Renal cortical epithelial cell (primary cell): ENCODE results near the gene CPT1A. TPM values are rescaled to one million over a fixed set of nuclear protein-coding genes. Genes with fewer than 3 reads are reported as not detected.
A peak's percentile ranks its signal among the peaks of the same experiment; 100 is the strongest.

ENCODE experiments used
- DNase-seq: peaks from one replicate; pipeline ENCODE4 v3.0.0-alpha.2; 2011; ENCODE audit warnings: low read depth
- total RNA-seq: library from RNA; depleted of rRNA; stranded (reverse); fragments of >200 nt; gene quantifications from 2 replicates; pipeline ENCODE4 v1.2.3, GENCODE V29; 2014

The CPT1A gene
- total RNA-seq, 1 donor from 2014 or later, result 18.9 TPM

DNA sequence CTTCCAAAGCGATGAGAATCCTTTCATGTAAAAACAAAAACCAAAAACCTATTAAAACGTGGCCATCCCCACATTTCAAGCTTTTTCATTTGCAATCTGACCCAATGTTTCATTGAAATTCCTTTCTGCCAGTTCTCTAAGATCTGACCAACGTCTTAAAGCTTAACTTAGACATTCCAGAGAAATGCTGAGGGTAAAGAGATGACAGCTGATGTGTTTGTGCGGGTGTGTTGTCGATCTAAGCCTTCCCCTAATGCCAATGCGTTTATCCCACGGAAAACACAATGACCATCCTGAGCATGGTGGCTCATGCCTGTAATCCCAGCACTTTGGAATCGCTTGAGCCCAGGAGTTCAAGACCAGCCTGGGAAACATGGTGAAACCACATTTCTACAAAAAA is 84.0 kb downstream of the CPT1A start:
- no peak for DNase-seq

DNA sequence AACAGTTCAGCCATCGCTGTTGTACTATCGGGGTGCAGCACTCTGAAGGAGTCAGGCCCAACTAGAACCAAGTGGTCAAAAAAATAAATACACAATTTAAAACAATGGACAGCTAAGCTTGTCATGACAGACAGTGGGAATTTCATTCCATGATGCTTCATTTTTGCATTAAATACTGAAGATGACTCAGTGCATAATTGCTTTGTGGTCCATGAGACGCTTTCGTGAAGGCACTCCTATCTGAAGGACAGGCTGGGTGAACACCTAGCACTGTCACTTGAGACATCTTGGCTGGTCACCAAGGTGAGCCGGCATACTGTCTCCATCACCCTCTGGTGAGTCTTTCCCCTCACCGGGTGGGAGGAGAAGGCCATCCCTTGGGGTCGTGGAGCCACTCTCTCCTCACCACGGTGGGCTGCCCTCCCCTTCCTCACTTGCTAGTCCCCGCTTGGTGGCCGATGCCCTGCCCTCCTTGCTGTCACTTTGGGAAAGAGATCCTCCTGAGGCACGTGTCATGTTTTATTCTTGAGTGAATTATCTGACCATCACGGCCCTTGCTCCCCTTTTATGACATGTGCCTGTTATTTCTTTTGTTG is 85.4 kb downstream of the CPT1A start:
- no peak for DNase-seq

DNA sequence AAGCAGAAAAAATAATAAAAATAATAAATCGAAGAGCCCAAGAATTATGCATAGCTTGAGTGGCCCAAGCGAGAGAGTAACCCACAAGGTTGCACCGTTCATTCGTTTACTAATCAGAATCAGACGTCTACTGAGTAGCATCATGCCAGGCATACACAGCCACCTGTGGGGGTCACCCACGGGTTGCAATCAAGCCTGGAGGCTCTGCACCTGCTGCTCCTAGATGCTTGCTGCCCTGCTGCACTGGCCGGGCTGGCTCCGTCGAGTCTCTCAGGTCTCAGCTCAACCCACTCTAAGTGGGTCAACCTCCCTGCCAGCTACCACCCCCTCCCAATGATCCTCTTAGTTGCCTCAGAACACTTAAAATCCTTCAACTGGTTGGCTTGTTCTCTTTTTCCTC is 88.4 kb downstream of the CPT1A start:
- no peak for DNase-seq

DNA sequence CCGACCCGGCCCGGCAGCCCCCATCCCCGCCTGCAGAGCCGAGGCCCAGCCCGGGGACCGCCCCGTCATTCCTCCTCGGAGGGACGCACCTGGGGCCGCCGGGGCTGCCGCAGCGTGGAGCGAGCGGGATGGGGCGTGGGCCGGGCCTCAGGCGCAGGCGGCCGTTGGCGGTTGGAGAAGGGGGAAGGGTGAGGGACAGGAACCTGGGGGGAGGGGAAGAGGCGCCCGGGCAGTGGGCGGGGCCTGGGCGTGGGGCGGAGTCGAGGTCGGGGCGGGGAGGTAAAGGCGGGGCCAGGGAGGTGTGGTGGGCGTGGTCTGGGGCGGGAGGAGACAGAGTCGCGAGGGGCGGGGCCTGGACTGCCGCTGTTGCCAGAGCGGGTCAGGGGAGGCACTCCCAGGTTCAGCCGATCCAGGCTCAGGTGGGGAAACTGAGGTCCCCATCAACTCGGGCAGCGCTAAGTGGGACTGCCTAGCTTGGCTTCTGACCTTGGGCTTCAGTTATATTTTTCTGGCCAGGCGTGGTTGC is 90.3 kb downstream of the CPT1A start, which contains the start of gene TESMIN:
Gene TESMIN (minus strand): TSS at position 190 of the 526 bp plus-strand sequence. CDS start 860 bp downstream, outside the sequence.
- peak; percentile 32 for DNase-seq

DNA sequence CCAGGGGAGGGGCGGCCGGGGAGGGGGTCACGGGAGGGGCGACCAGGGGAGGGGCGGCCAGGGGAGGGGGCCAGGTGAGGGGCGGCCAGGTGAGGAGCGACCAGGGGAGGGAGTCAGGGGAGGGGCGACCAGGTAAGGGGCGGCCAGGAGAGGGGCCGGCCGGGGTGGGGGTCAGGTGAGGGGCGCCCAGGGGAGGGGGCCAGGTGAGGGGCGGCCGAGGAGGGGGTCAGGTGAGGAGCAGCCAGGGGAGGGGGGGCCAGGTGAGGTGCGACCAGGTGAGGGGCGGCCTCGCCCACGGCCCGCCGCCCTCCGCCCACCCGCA is 90.8 kb downstream of the CPT1A start:
- no peak for DNase-seq

DNA sequence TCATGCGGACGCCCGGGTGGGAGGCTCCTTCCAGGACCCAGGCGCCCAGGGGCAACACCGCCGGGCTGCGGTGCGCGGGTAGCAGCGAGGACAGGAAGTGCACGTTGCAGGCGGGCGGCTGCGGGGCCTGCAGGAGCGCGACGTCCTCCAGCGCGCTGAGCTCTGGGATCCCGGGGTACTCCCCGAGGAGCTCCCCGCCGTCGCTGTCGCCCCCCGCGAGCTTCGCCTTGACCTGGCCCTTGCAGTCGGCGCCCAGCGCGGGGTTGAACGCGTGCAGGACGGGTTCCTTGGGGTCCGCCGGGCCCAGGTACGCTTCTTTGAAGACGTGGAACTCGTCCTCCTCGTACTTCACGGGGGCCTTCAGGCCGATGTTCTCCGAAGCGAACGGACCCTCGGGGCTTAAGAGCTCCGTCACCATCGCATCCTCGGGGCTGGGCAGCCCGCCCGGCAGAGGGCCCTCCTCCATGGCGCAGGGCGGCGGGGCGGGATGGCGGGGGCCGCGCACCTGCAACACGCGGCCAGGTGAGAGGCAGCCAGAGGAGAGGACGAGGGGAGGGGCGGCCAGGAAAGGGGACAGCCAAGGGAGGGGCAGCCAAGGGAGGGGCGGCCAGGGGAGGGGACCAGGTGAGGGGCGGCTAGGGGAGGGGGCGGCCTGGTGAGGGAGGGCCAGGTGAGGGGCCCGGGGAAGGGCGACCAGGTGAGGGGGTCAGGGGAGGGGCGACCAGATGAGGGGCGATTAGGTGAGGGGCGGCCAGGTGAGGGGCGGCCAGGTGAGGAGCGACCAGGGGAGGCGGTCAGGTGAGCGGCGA is 91.3 kb downstream of the CPT1A start:
- no peak for DNase-seq

DNA sequence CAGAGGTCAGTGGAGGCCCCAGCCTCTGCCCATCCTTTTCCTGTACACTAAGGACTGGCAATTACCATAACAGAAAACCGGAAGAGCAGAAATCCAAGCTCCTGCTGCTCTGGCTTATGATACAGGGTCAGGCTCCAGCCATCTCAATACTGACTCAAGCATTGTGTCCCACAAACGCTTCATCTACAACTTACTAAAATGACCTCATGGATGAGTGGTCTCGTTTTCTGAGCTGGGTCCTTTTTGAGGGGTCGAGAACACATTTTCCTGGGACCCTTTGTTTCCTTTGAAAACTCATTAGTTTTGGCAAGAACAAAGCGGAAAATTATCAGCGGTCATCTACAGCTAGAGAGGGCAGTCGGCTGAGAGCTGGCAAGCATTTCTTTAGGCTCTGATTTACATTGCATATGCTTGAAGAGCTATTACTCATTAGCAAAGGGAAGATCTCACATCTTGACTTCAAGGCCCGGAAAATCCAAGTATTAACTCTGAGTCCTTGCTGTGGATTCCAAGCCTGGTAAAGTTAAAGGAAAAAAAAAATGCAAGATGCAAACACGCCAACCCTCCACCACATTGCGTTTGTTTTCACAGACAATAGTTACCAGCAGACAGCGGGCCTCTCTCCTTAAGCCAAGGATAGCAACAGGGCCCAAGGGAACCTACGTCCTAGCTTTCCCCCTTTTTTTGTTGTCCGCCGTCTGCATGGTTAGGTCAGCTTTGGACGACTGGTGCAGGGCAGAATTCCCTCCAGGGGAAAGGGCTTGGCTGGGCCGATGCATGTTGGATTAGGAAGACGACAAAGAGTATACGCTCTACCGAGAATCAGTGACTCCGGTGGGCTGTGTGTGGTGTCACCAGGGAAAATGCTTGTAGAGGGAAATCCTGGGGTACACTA is 92.2 kb downstream of the CPT1A start:
- DNase-seq, result no peak

DNA sequence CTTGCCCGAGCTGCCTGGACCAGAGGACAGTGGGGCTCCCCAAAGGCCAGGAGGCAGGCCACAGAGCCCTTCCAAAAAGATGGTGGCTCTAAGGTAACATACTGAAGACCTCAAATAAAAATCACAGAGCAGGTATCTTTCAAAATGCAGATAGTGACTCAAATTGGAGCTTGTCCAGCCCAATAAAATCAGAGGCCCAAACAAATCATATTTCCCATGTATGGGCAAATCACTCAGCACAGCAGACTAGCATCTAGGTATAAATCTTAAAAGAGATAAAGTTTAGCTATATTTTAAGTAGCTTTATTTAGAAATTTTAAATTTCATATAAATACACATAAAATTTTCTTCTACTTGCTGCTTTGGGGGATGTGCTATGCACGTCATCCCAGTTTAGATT is 93.7 kb downstream of the CPT1A start:
- DNase-seq, result no peak

DNA sequence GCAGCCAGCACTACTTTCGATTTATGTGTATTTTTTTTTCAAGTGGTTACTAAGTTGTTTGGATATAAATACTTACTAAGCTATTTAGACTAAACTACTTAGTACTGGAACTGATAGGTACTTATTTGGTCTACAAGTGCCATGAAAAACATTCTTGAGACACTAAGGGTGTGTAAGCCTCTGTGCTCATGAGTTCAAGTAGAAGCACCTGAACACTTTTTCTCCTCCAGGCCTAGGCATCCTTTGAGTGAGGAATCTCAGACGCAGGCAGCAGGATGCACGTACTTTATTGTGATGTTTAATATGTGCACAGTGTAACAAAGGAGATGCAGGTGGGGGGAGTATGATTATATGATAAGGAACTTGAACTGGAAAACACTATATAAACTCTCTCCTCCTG is 98.2 kb downstream of the CPT1A start:
- DNase-seq, result no peak

DNA sequence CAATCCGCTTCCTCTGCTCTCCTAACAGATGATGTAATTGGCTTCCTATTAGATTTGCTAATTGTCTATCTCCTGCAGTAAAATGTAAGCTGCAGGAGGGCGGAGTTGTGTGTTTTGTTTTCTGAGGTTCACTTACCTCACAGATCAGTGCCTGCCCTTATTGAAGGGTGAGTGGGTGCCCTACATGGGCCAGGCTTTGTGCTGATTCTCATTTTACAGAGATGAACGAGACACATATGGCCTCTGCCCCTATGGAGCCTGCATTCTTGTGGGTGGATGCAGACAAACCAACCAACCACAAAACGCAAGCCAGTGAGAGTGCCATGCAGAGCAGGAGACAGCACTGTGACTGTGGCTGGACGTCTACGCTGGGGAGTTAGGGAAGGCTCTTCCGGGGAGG is 100.3 kb downstream of the CPT1A start:
- peak; percentile 9 for DNase-seq

DNA sequence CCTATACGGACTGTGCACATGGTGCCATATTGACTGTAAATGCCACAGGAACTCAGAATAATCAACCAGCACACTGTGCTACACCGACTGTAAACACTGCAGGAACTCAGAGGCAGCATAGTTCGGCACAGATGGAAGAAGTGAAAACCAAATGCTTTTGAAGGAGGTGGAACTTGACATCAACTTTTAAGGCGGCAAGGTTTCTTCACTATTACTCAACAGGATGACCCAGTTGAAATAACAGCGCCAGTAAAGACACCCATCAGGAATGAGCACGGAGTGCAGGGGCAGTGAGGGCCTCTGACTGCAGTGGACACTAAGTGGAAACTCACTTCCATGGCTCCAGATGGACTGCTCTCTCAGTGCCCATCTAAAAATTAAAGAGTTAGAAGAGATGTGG is 106.1 kb downstream of the CPT1A start:
- DNase-seq, result no peak

DNA sequence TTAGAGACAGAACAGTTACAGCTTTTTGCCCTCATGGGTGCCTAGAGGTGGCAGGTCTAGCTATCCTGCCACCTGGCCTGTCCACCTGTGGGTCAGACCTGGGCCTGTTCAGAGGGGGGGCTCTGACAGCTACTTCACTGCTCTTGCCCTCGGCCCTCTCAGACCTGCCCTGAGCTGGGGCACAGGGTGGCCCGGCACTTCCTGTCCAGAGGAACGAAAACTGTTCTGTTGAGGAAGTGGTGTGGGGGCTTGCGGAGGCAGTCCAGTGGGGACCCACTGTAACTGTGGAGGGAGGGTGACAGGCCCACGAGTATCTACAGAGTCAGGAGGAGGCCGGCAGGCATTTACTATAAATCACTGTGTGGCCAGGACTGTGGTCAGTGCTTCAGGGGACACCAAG is 106.6 kb downstream of the CPT1A start:
- no peak for DNase-seq

DNA sequence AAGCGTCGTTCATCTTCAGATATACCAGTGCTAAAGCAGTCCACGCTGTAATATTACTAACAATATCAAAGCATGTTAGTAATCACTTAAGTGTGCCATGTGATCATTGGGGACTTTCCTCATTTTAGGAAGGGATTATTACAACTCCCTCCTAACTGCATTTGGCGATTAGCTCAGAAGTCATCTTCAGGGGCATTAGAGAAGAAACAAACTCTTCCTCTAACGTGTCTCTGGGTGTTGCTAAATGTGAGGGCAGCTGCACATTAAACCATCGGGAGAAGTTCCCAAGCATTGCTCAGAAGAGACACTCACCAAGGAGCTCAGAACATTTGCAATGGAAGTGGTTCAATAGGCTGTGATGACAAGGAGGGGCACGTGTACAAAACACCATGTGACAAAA is 107.6 kb downstream of the CPT1A start:
- DNase-seq, result no peak

DNA sequence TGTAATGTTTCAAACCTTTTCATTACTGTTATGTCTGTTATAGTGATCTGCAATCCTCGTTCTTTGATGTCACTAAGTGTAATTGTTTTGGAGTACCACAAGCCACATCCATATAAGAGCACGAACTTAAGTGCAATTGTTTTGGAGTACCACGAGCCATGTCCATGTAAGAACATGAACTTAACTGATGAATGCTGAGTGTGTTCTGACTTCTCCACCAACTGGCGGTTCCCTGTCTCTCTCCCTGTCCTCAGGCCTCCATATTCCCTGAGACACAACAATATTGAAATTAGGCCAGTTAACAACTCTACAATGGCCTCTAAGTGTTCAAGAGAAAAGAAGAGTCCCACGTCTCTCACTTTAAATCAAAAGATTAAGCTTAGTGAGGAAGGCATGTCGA is 113.9 kb downstream of the CPT1A start:
- no peak for DNase-seq

DNA sequence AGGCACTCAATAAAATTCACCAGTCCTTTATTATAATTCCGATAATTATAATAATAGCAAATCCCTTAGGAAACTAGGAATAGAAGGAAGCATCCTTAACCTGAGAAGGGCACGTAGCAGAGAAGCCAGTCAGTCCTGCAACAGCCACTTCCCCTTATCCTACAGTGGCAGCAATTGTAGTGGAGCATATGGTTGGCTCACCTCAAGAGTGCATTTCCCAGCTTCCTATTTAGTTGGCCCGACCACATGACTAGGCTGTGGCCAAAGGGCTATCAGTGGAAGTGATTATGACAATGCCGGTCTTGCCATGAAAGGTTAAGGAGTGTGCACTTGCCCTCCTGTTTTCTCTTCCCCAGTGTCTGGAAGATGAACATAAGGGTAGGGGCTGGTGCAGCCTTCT is 117.4 kb downstream of the CPT1A start:
- no peak for DNase-seq

DNA sequence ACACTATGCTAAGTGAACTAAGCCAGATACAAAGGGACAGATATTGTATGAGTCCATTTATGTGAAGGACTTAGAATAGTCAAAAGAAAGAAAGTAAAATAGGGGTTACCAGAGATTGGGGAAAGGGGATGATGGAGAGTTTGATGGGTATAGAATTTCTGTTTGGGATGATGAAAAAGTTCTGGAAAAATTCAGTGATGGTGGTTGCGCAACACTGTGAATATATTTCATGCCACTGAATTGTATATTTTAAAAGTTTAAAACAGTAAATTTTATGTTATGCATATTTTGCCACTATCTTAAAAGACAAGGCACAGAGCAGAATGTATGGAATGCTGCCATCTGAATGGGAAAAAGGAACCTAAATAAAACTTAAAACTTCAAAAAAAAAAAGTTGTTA is 119.6 kb downstream of the CPT1A start:
- no peak for DNase-seq

DNA sequence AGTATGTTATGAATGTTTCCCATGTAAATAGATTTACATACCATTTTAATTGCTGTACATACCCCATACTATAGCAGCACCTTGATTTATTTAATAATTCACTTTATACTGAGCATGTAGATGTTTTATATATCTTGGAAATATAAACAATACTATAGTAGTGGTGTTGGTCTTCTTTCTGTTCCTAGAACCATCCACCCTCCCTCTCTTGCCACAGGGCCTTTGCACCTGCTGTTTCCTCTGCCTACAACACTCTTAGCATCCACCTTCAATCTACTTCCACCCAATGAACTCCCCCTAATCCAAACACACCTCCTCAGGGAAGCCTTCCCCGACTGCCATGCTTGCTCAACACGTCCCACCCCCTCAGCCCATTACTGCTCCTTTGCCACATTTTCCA is 120.6 kb downstream of the CPT1A start:
- no peak for DNase-seq

DNA sequence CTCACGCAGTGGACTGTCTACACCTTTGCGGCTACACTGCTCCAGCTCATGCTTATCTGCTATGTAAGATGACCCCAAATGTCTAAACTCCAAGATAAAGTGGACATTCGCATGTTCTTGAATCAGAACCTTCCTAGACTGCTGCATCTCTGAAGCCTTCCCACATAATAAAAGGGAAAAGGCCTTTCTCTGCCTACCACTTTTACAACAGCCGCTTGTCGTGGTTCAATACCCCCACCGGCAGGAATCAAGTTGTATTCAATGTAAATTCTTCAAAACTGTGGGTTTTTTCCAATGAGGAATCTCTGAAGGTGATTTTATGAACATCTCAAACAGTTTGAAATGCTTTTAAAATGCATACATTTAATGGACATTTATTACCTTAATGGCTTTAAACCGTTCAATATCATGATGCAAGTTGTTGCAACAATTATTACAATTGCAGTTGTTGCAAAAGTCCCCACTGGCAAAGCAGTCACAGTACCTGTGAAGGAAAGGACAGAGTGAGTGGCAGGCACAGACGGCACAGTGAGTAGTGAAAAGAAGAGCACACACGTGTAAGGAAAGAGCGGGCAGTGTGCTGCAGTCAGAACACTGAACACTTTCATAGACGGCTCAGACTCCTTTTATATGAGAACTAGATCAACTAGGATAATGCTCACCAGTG is 126.1 kb downstream of the CPT1A start:
- DNase-seq, result no peak

DNA sequence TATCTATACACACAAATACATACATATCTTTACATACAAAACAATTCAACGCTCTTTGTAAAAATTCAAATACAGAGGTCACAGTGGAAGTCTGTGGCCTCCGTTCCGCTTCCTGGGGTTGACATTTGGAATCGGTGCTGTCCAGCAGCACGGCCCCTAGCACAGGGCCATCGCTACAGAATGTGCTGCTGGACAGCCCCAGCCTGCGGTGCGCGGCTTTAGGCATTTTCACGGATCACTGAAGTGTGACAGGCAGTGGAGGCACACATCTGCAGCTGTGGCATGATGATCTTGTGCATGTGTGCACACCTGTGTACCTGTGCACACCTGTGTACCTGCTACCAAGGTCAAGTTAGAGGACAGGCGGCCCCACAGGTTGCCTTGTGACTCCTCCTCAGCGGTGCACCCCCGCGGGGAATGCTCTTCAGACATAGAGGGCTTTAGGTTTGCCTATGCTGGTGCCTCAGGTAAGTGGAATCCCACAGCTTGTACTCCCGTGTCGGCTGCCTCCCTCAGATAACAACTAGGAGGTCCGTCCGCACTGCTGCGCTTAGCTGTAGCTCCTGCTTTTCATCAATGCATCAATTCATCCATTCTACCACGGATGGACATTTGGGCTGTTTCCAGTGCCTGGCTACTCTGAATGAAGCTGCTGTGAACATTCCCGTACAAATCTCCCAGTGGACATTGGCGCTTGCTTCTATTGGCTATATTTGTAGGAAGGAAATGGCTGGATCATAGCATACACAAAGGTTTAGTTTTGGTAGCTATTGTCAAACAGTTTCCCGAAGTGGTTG is 127.5 kb downstream of the CPT1A start:
- peak; percentile 15 for DNase-seq

DNA sequence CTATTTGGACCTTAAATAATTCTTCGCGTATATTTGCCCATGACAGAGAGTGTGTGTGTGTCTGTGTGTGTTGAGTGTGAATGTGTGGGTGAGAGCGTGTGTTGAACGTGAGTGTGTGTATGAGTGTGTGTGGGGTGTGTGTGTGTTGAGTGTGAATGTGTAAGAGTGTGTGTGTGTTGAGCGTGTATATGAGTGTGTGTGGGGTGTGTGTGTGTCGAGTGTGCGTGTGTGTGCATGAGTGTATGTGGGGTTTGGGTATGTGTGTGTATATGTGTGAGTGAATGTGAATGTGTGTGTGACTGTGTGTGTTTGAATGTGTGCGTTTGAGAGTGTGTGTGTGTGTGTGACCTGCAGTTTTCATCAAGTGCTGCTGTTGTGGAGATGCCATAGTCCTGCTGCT is 130.6 kb downstream of the CPT1A start:
- DNase-seq, result no peak

DNA sequence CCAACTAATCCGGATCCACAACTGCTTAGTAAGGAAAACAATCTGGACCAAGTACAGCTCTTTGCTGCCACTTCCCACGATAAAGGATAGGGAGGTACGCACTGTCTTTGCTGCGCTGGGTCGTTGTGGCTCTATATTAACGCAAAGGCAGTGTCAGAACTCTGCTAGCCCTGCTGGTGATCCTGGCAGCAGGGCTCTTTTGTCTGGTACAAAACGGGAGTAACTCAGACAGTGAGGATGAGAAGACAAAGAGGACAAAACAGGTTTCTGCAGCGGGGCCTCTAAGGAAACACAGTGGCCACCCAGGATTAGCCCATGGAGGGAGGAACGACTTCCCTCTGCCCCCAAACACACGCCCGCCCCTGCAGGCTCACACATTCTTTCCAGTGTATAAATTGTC is 131.3 kb downstream of the CPT1A start:
- no peak for DNase-seq
